A549 treated with AZD9567 at 1 μM for 4 hours (cell line): Measurements from ENCODE around the gene SREBF2. TPM values are rescaled to one million over a fixed set of nuclear protein-coding genes. Genes with fewer than 3 reads are reported as not detected.

Experiments
- total RNA-seq: library from RNA; stranded (reverse); fragments of 200-300 nt; extraction: Qiagen RNA extraction; gene quantifications from 5 replicates; pipeline ENCODE4 v1.2.3, GENCODE V29; 2022; ENCODE audit not compliant: insufficient read depth

Gene SREBF2
- total RNA-seq: 21.9 to 30.8 TPM (median 28.3 TPM) in 5 replicates

GRCh38 chr22:41832553-41833368 is at the start of gene SREBF2:
TSS of gene SREBF2 (plus strand) at chr22:41833105. CDS start at chr22:41833271, 166 bp downstream.

GRCh38 chr22:41800348-41801146 is 32.4 kb upstream of the SREBF2 start, which contains the start of gene CCDC134:
TSS of gene CCDC134 (plus strand) at chr22:41800679. CDS start at chr22:41808891, 8,212 bp downstream.

GRCh38 chr22:41915035-41915785 is 82.3 kb downstream of the SREBF2 start, which contains the start of gene SHISA8:
TSS of gene SHISA8 (minus strand) at chr22:41915074. CDS start at chr22:41914667, 407 bp downstream.

GRCh38 chr22:41946629-41947423 is 113.9 kb downstream of the SREBF2 start, which contains the start of gene CENPM:
TSS of gene CENPM (minus strand) at chr22:41947152. CDS start at chr22:41947076, 76 bp downstream.

GRCh38 chr22:41951898-41952474 is 119.1 kb downstream of the SREBF2 start, which contains the start of gene SMIM45:
TSS of gene SMIM45 (plus strand) at chr22:41952150.

Other genes starting within 250 kb of the SREBF2 start
- gene PMM1, start 243.3 kb upstream of the SREBF2 start, total RNA-seq: 17.0 to 32.4 TPM (median 29.6 TPM) in 5 replicates
- gene DESI1, start 212.1 kb upstream of the SREBF2 start, total RNA-seq: 12.9 to 16.5 TPM (median 15.0 TPM) in 5 replicates
- gene XRCC6, start 211.8 kb upstream of the SREBF2 start, total RNA-seq: 274 to 342 TPM (median 302 TPM) in 5 replicates
- gene SNU13, start 144.2 kb upstream of the SREBF2 start, total RNA-seq: 101 to 188 TPM (median 175 TPM) in 5 replicates
- gene MEI1, start 133.6 kb upstream of the SREBF2 start, total RNA-seq: not detected in 5 replicates
- gene CCDC134, start 32.4 kb upstream of the SREBF2 start, total RNA-seq: 1.7 to 3.8 TPM (median 3.5 TPM) in 5 replicates
- gene SHISA8, start 82.0 kb downstream of the SREBF2 start, total RNA-seq: 0.19 to 0.31 TPM (median 0.25 TPM) in 4 of 5 replicates, not detected in the other
- 0.23 to 0.32 TPM (median 0.25 TPM) in 4 of 5 replicates, not detected in the other for gene TNFRSF13C, start 93.7 kb downstream of the SREBF2 start, total RNA-seq
- gene CENPM, start 114.0 kb downstream of the SREBF2 start, total RNA-seq: 34.6 to 42.1 TPM (median 35.3 TPM) in 5 replicates
- 0.91 to 1.2 TPM (median 1.1 TPM) in 5 replicates for gene SEPTIN3, start 136.3 kb downstream of the SREBF2 start, total RNA-seq
- 0.09 to 0.11 TPM (median 0.10 TPM) in 3 of 5 replicates, not detected in the others for gene WBP2NL, start 165.7 kb downstream of the SREBF2 start, total RNA-seq
- gene NAGA, start 237.7 kb downstream of the SREBF2 start, total RNA-seq: 6.5 to 10.3 TPM (median 7.2 TPM) in 5 replicates
- not detected in 5 replicates for gene PHETA2, start 241.1 kb downstream of the SREBF2 start, total RNA-seq
- 28.5 to 45.4 TPM (median 41.9 TPM) in 5 replicates for gene SMDT1, start 246.6 kb downstream of the SREBF2 start, total RNA-seq